ENCODE data around the gene GNG13. TPM values are rescaled to one million over a fixed set of nuclear protein-coding genes. Genes with fewer than 3 reads are reported as not detected.

Gene GNG13
- total and polyA plus RNA-seq, 4 donors = 0.30 to 1.4 (median 1.0) TPM; not detected in 1

Small RNAs within 50 kb of the gene (small RNA-seq; reads per million reads assigned to genes)
- not detected for gene MIR662 (ENCODE audit: low replicate concordance)

Other genes with a start within 250 kb of the GNG13 start
- gene PRR35, start 240.3 kb downstream of the GNG13 start, total RNA-seq = under 1 TPM in 1 of 2 donors, not detected in 1; 0.06 TPM
- gene PRR35, start 240.3 kb downstream of the GNG13 start, polyA plus RNA-seq (ENCODE audit: insufficient read length in 2 of 2) = under 1 TPM in 1 of 2 donors, not detected in 1; 0.14 TPM
- gene NHLRC4, start 233.7 kb downstream of the GNG13 start, total RNA-seq = 1 to 10 TPM in 1 of 2 donors, under 1 TPM in 1; 0.89 to 3.5 TPM
- 1 to 10 TPM in 1 of 2 donors, under 1 TPM in 1; 0.73 to 1.2 TPM for gene NHLRC4, start 233.7 kb downstream of the GNG13 start, polyA plus RNA-seq (ENCODE audit: insufficient read length in 2 of 2)
- gene PIGQ, start 230.8 kb downstream of the GNG13 start, total RNA-seq = 10 to 100 TPM; 19.1 to 38.1 TPM
- 10 to 100 TPM; 69.4 to 85.7 TPM for gene PIGQ, start 230.8 kb downstream of the GNG13 start, polyA plus RNA-seq (ENCODE audit: insufficient read length in 2 of 2)
- gene RAB40C, start 210.7 kb downstream of the GNG13 start, total RNA-seq = 10 to 100 TPM; 12.4 to 21.7 TPM
- gene RAB40C, start 210.7 kb downstream of the GNG13 start, polyA plus RNA-seq (ENCODE audit: insufficient read length in 2 of 2) = 10 to 100 TPM; 38.4 to 45.7 TPM
- gene WFIKKN1, start 169.7 kb downstream of the GNG13 start, total RNA-seq = under 1 TPM; 0.30 to 0.44 TPM
- 1 to 10 TPM; 1.1 to 1.4 TPM for gene WFIKKN1, start 169.7 kb downstream of the GNG13 start, polyA plus RNA-seq (ENCODE audit: insufficient read length in 2 of 2)
- gene METTL26, start 164.4 kb downstream of the GNG13 start, total RNA-seq = 10 to 100 TPM; 26.8 to 73.3 TPM
- gene METTL26, start 164.4 kb downstream of the GNG13 start, polyA plus RNA-seq (ENCODE audit: insufficient read length in 2 of 2) = 100 to 1,000 TPM; 119 to 124 TPM
- 10 to 100 TPM in 1 of 2 donors, 1 to 10 TPM in 1; 9.1 to 28.1 TPM for gene MCRIP2, start 158.9 kb downstream of the GNG13 start, total RNA-seq
- 10 to 100 TPM; 34.8 to 38.7 TPM for gene MCRIP2, start 158.9 kb downstream of the GNG13 start, polyA plus RNA-seq (ENCODE audit: insufficient read length in 2 of 2)
- gene WDR90, start 151.4 kb downstream of the GNG13 start, total RNA-seq = 10 to 100 TPM in 1 of 2 donors, 1 to 10 TPM in 1; 8.3 to 31.9 TPM
- 10 to 100 TPM; 46.6 to 63.1 TPM for gene WDR90, start 151.4 kb downstream of the GNG13 start, polyA plus RNA-seq (ENCODE audit: insufficient read length in 2 of 2)
- 10 to 100 TPM; 20.7 to 41.1 TPM for gene RHOT2, start 132.6 kb downstream of the GNG13 start, total RNA-seq
- 100 to 1,000 TPM; 102 to 115 TPM for gene RHOT2, start 132.6 kb downstream of the GNG13 start, polyA plus RNA-seq (ENCODE audit: insufficient read length in 2 of 2)
- 1 to 10 TPM; 4.1 to 7.2 TPM for gene RHBDL1, start 125.1 kb downstream of the GNG13 start, total RNA-seq
- 10 to 100 TPM; 15.5 to 19.1 TPM for gene RHBDL1, start 125.1 kb downstream of the GNG13 start, polyA plus RNA-seq (ENCODE audit: insufficient read length in 2 of 2)
- gene STUB1, start 120.3 kb downstream of the GNG13 start, total RNA-seq = 100 to 1,000 TPM in 1 of 2 donors, 10 to 100 TPM in 1; 59.6 to 110 TPM
- gene STUB1, start 120.3 kb downstream of the GNG13 start, polyA plus RNA-seq (ENCODE audit: insufficient read length in 2 of 2) = 100 to 1,000 TPM; 170 to 177 TPM
- gene JMJD8, start 116.4 kb downstream of the GNG13 start, total RNA-seq = 10 to 100 TPM; 24.3 to 42.1 TPM
- gene JMJD8, start 116.4 kb downstream of the GNG13 start, polyA plus RNA-seq (ENCODE audit: insufficient read length in 2 of 2) = 10 to 100 TPM; 63.3 to 71.9 TPM
- 1 to 10 TPM; 3.1 to 3.5 TPM for gene WDR24, start 110.3 kb downstream of the GNG13 start, total RNA-seq
- 10 to 100 TPM; 14.6 to 19.5 TPM for gene WDR24, start 110.3 kb downstream of the GNG13 start, polyA plus RNA-seq (ENCODE audit: insufficient read length in 2 of 2)
- gene FBXL16, start 94.9 kb downstream of the GNG13 start, total RNA-seq = 10 to 100 TPM in 1 of 2 donors, 1 to 10 TPM in 1; 7.4 to 12.4 TPM
- gene FBXL16, start 94.9 kb downstream of the GNG13 start, polyA plus RNA-seq (ENCODE audit: insufficient read length in 2 of 2) = 10 to 100 TPM; 74.4 to 76.0 TPM
- 100 to 1,000 TPM in 1 of 2 donors, 10 to 100 TPM in 1; 75.5 to 238 TPM for gene METRN, start 85.6 kb downstream of the GNG13 start, total RNA-seq
- gene METRN, start 85.6 kb downstream of the GNG13 start, polyA plus RNA-seq (ENCODE audit: insufficient read length in 2 of 2) = 100 to 1,000 TPM; 399 to 402 TPM
- gene ANTKMT, start 79.6 kb downstream of the GNG13 start, total RNA-seq = 10 to 100 TPM; 11.7 to 42.0 TPM
- 10 to 100 TPM; 59.4 to 62.8 TPM for gene ANTKMT, start 79.6 kb downstream of the GNG13 start, polyA plus RNA-seq (ENCODE audit: insufficient read length in 2 of 2)
- 1 to 10 TPM in 1 of 2 donors, under 1 TPM in 1; 0.59 to 7.5 TPM for gene CCDC78, start 74.3 kb downstream of the GNG13 start, total RNA-seq
- gene CCDC78, start 74.3 kb downstream of the GNG13 start, polyA plus RNA-seq (ENCODE audit: insufficient read length in 2 of 2) = 10 to 100 TPM; 13.1 to 16.0 TPM
- 10 to 100 TPM in 1 of 2 donors, 1 to 10 TPM in 1; 7.4 to 15.0 TPM for gene HAGHL, start 73.6 kb downstream of the GNG13 start, total RNA-seq
- gene HAGHL, start 73.6 kb downstream of the GNG13 start, polyA plus RNA-seq (ENCODE audit: insufficient read length in 2 of 2) = 10 to 100 TPM; 48.6 to 51.1 TPM
- gene CIAO3, start 59.7 kb downstream of the GNG13 start, total RNA-seq = 10 to 100 TPM; 29.9 to 47.9 TPM
- gene CIAO3, start 59.7 kb downstream of the GNG13 start, polyA plus RNA-seq (ENCODE audit: insufficient read length in 2 of 2) = 10 to 100 TPM; 35.1 to 41.5 TPM
- under 1 TPM; 0.40 to 0.83 TPM for gene MSLN, start 40.0 kb downstream of the GNG13 start, total RNA-seq
- under 1 TPM; 0.24 to 0.57 TPM for gene MSLN, start 40.0 kb downstream of the GNG13 start, polyA plus RNA-seq (ENCODE audit: insufficient read length in 2 of 2)
- 10 to 100 TPM in 1 of 2 donors, 1 to 10 TPM in 1; 9.3 to 14.2 TPM for gene RPUSD1, start 12.4 kb downstream of the GNG13 start, total RNA-seq
- gene RPUSD1, start 12.4 kb downstream of the GNG13 start, polyA plus RNA-seq (ENCODE audit: insufficient read length in 2 of 2) = 10 to 100 TPM; 23.0 to 23.9 TPM
- 10 to 100 TPM in 1 of 2 donors, 1 to 10 TPM in 1; 6.1 to 20.1 TPM for gene CHTF18, start 12.1 kb downstream of the GNG13 start, total RNA-seq
- gene CHTF18, start 12.1 kb downstream of the GNG13 start, polyA plus RNA-seq (ENCODE audit: insufficient read length in 2 of 2) = 10 to 100 TPM; 26.6 to 37.1 TPM
- 10 to 100 TPM; 15.1 to 18.1 TPM for gene LMF1, start 170.2 kb upstream of the GNG13 start, total RNA-seq
- gene LMF1, start 170.2 kb upstream of the GNG13 start, polyA plus RNA-seq (ENCODE audit: insufficient read length in 2 of 2) = 10 to 100 TPM; 28.0 to 37.5 TPM
- gene SOX8, start 181.0 kb upstream of the GNG13 start, total RNA-seq = 10 to 100 TPM; 61.3 to 64.0 TPM
- gene SOX8, start 181.0 kb upstream of the GNG13 start, polyA plus RNA-seq (ENCODE audit: insufficient read length in 2 of 2) = 100 to 1,000 TPM; 166 to 200 TPM